Renal pelvis (tissue), 4 donors: ENCODE results near the gene TMEM97. TPM values are rescaled to one million over a fixed set of nuclear protein-coding genes. Genes with fewer than 3 reads are reported as not detected.

Experiments
- DNase-seq: peaks from one replicate; pipeline ENCODE4 v3.0.0-alpha.2; 2013
- polyA plus RNA-seq, 3 donors: library from polyadenylated mRNA; unstranded; fragments of 120-200 nt; gene quantifications; one replicate each; pipeline ENCODE4 v1.2.1, GENCODE V29; 2013; ENCODE audit not compliant: insufficient read length in 3 of 3

TMEM97 gene
- polyA plus RNA-seq, 3 donors = 53.6 to 62.3 (median 54.4) TPM

DNA sequence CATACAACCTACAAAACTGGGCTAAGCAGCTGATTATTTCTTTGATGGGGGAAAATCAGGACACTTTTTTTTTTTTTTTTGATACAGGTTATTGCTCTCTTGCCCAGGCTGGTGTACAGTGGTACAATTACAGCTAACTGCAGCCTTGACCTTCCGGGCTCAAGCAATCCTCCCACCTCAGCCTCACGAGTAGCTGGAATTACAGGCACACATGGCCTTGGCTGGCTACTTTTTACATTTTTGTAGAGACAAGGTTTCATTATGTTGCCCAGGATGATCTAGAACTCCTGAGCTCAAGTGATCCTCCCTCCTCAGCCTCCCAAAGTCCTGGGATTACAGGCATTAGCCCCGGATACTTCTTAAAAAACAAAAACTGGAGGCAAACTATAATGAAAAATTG is 20.6 kb upstream of the TMEM97 start:
- DNase-seq = no peak

DNA sequence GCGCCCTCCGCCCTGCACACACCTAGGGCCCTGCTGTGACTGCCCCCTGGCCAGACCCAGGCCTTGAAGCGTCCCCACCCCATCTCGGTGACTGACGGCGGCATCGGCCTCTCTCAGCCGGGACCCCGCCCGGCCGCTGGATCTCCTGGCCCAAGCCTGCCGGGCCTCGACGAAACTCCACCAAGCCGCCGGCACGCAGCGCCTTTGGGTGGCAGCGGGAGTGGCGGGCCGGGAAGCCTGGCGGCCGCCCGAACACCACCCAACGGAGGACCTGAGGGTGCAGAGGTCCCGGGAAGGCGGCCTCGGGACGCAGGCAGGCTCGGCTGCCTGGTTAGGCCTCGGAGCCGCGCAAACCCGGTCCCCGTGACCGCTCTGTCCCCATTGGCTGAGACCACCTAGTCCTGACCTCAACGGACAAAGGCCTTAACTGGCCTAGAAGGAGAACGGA is 12.0 kb upstream of the TMEM97 start:
- no peak for DNase-seq

DNA sequence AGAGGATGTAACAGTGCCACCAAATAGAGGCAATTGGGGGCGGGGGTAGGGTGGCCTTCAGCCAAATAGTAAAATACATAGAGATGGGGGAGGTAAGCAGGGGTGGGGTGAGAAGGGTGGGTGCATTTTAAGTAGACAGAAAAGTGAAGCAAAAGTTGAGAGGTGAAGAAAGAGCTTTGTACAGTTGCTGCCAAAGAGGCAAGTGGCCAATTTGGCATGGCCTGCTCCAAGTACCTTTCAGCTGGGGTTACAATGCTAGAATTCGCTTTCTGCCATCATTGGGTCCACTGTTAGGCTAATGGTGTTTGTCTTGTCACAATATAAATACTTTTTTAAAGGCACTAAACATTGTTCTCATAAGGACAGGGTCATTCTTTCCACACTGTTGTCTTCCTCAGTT is 5.2 kb upstream of the TMEM97 start:
- DNase-seq = no peak

DNA sequence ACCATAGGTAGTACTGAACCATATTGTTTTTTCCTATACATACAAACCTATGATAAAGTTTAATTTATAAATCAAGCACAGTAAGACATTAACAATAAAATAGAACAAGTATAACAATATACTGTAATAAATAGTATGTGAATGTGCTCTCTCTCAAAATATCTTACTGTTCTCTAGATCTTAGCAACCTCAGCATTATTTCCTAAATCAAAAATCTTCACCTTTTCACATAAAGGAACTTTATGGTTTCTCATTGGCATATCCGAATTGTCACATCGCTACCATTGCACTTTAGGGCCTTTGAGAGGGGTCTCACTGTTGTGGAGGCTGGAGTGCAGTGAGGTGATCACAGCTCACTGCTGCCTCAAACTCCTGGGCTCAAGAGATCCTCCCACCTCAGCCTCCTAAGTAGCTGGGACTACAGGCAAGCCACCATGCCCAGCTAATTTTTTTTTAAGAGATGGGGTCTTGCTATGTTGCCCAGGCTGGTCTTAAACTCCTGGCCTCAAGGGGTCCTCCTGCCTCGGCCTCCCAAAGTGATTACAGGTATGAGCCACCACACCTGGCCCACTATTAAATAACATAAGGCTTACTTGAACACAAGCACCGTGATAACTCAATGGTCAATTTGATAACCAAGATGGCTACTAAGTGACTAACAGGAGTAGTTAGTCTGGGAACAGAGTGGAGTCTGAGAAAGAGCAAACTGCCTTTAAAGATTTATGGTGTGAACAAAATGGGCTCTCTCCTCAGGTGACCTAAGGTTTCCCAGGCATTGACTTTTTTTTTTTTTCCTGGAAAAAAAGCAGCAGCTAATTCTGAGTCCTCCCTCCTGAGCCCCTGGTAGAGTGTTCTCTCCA is 2.9 kb upstream of the TMEM97 start:
- no peak for DNase-seq

DNA sequence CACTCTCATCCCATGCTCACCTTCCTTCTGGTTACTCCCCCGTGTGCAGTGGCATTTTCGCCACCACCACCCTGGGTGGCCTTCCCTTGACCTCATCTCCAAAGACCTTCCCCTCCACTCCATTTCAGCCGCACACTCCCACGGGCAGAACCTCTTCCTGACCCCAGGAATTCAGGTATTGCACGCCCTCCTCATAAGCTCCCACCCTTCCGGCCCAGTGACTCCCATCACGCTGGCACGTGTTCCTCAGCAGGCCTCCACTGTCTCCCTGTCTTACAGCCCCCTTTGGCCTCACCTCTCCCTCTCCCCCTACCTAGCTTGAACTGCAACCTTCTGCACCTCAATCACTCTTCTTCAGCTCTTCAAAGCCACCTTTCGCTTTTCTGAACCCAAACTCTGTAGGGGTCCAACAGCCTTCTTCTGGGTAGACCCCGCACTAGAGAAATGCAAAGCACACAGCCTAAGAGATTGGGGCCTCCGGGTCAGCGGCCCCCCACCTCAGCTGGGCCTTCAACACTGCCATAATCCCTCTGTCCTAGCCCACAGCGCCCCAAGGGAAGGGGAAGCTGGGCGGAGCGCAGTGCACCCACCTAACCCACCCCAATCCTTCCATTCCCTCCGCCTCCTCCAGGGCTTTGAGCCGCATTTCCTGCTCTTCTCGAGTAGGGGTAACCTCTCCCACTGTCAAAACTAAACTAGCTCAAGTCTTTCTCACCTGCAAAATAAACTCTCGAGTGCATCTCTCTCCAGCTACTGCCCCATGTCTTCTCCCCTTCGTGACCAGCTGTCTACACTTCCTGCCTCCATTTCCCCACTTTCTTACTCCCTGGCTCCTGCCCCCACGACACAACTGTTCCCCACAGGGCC is 1.7 kb upstream of the TMEM97 start:
- DNase-seq = no peak

DNA sequence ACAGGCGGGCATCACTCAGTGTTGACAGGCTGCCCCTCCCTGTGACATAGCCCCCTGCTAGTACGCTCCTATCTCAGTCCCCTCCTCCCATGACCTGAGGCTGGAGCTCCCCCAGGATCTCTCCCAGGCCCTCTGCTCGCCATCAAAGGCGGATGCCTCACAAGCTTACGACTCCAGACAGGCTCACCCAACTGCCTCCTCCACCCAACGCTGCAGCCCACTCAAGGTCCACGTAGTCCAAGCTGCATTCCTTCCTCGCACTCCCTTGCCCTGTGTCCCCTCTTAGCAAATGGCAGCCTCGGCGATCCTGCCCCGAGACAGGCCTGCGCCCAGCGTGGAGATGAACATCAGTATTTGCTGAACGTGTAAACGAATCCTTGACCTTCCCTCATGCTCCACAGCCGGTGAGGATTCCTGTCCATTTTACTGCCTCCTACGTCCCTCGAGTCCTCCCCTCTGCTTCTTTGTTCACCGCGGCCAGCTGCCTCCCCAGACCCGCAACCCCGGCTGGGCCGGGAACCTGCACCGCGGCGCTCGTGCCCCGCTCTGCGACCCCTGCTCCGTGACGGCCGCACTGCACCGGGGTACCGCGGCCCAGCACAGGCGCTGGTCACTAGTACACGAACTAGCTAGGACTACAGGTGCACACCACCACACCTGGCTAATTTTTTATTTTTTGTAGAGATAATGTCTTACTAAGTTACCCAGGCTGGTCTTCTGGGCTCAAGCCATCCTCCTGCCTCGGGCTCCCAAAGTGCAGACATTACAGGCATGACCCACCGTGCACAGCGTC is 838 bp upstream of the TMEM97 start:
- DNase-seq = no peak

DNA sequence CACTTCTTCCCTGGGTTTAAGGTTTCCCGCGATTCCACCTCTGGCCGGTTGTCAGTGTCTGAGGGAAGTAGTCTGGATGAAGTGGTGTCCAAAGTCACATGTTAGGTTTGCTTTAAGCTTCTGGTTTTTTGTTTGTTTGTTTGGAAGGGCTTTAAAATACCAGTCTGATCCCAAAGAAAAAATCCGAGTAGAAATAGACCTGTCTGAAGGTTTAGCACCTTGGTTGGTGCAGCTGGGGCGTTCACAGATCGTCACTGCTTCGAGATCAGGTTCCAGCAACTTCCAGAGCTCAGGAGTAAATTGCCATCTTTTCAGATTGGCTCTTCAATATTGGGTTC is 567 bp downstream of the TMEM97 start:
- no peak for DNase-seq

DNA sequence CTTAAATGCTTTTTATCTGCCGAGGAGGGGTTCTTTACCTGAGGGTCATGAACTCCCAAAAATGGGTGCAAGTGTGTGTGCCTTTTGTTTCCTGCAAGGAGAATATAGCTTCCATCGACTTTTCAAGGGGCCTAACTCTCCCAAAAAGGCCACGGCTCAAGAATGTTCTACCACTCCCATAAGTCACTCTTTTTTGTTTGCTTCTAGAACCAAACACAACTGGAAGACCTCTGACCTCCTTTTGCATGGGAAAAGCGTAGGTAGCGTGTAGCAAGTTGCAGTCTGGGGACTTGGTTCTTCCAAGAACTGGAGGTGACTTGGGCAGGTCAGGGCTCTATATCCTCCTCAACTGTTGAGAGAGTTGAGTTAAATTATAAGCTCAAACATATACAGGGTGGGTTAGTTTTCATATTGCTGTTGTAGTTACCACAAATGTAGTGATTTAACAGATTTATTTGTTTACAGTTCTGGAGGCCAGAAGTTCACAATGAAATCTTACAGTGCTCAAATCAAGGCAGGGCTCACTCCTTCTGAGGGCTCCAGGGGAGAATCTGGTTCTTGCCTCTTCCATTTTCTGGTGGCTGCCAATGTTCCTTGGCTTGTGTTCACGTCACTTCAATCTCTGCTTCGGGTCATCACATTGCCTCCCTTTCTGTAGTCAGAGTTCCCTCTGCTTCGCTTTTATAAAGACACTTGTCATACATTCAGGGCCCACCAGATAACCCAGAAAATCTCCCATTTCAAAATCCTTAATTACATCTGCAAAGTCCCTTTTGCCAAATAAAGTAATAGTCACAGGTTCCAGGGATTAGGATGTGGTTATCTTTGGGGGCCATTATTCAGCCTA is 1.4 kb downstream of the TMEM97 start:
- DNase-seq = no peak

DNA sequence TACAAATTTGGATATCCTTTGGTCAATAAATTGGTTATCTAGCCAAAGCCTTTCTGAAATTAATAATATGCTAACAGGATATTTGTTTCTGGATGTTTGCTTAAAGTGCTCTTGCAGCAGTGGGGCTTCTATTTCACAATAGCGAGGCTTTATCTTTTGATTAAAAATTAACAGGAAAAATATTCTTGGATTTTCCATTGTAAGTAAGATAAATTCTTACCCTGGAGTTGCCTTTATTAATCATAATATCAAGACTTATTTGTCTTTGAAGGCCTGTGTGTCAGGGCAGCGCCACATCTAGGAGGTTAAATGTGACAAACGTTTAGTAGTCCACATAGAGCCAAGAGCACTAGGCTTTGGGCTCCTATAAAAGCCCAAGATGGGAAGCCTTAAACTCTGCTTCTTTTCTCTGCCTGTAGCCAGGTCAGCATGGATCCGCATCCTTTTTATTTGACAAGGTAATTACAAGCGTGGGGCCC is 5.3 kb downstream of the TMEM97 start:
- DNase-seq = no peak

DNA sequence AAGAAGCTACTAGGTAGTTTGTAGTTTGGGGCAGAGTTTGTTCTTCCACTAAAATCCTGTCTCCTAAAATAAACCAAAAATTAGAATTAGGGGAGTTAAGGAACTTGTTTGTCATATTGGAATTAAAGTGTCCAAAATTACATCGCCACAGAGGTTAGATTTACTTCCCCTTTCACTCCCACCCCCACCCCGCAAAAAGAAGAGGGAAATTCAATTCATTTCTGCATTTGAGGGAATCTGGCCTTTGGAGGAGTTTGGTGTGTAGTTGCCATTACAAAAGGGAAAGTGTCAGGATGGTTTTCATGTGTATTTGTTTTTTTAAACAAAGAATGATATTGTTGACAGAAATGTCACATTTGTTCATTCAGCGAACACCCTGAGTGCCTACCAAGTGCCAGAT is 5.8 kb downstream of the TMEM97 start:
- DNase-seq = no peak

DNA sequence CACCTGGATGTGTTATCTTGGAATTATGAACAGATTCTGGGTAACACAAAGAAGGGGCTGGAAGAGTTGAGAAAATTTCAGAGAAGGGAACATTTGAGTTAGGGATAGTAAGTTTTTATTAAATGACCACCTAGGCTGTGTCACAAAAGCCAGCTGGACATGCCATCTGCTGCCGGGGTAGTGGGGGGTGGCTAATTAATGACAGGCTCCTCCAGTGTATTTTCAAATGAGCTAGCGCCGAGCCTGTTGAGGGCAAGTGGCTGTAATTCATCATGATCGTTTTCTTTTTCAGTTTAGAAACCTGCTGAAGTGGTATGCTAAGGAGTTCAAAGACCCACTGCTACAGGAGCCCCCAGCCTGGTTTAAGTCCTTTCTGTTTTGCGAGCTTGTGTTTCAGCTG is 6.2 kb downstream of the TMEM97 start:
- DNase-seq = no peak

DNA sequence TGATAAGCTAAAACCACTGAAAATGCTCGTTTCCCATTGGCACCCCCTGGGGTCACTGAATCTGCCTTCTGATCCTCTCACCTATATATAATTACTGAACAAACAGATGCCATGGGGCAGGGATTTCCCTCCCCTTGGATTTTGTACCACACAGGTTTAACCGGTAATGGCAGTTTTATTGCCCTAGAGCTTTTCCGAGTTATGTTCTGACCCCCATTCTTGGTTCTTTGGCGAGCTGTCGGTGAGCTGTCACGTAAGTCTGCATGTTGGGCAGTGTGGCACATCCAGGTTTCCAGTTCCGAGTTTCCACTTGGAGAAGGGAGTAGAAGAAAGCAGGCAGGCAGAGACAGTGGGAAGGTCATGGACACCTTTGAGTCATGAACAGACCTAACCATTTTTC is 7.1 kb downstream of the TMEM97 start:
- DNase-seq = no peak

DNA sequence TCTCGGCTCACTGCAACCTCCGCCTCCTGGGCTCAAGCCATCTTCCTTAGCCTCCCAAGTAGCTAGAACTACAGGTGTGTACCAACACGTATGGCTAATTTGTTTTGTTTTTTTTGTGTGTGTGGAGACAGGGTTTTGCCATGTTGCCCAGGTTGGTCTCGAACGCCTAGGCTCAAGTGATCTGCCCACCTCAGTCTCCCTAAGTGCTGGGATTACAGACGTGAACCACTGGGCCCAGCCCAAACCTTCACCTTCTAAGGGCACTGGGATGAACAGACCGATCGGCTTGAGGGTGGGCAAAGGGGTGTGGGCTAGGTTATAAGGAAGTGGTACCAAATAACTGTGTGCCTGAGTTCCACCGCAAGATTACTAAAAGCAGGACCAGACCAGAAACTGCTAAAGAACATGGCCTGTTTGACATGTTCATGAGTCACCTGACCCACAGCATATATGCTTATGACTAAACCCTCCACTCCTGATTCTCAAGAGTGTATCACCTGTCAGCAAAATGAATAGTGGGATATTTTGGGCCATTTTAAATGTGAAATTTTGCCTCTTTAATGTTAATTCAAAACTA is 8.1 kb downstream of the TMEM97 start:
- DNase-seq = no peak

DNA sequence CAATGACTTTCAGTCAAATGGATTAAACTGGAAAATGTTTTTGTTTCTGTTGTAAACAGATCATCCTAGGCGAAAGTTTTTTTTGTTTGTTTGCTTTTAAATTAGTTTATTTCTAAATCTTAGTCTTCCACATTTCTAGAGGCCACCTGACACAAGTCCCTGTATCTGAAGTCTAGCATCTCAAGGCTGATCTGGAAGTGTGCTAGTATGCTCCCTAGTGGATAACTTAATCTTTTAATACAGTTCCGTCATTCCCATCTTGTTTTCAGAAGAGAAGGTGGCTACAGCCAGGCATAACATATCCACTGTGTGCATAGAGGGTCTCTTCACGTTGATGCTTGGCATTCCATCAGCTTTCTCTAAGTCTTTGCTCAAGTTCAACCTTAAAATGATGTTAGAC is 8.7 kb downstream of the TMEM97 start:
- DNase-seq = no peak

DNA sequence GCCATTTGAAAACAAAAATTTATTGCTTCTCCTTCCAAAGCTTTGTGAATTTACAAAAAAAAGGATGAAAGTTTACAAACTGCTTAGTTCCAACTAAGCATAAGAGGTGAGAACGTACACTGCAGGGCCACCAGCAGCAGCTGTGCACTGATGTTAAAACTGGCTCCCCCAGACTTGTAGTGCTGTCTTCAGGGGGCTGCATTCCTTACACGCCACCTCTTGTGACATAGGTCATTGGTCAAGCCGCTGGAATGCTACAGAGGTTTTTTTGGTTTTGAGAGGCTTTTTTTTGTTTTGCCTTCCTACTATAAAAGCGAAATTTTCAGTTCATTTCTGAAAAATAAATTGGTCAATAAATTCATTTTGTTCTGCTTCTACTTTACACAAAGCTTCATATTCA is 9.3 kb downstream of the TMEM97 start:
- no peak for DNase-seq

DNA sequence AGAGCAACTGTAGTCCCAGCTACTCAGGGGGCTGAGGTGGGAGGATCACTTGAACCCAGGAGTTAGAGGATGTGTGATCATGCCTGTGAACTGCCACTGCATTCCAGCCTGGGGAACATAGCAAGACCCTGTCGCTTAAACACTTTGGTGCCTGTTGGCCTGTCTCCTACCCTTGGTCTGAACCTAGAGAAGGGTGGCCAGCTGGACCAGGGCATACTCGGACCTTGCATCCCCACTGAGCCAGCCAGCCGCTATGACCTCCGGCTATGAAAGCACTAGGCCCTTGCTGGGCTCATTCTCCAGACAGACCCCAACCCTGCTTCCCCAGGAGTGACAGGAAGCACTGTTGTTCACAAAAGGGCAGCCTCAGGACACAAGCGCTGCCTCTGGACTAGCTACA is 11.7 kb downstream of the TMEM97 start:
- DNase-seq = no peak

DNA sequence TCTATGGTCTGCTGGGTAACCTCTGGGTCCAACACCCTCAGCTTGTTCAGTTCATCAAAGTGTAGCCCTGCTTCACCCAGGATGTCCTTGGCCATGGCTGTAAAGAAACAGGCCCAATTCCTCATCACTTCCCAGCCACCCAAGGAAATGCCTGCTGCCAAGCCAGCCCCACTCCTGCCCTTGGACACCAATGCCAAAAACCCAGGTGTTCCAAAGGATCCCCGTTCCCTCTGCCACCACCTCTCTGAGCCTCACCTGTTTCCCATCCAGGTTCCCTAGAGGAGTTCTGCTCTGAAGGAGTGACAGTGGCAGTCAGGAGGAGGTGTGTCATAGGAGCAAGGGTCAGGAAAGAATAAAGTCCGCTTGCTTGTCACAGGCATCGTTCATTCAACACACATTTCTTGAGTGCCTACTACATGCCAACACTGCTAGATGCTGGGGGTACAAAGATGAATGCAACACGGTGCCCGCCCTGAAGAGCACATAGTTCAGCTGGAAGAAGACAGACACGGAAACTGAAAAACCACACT is 13.0 kb downstream of the TMEM97 start:
- no peak for DNase-seq

DNA sequence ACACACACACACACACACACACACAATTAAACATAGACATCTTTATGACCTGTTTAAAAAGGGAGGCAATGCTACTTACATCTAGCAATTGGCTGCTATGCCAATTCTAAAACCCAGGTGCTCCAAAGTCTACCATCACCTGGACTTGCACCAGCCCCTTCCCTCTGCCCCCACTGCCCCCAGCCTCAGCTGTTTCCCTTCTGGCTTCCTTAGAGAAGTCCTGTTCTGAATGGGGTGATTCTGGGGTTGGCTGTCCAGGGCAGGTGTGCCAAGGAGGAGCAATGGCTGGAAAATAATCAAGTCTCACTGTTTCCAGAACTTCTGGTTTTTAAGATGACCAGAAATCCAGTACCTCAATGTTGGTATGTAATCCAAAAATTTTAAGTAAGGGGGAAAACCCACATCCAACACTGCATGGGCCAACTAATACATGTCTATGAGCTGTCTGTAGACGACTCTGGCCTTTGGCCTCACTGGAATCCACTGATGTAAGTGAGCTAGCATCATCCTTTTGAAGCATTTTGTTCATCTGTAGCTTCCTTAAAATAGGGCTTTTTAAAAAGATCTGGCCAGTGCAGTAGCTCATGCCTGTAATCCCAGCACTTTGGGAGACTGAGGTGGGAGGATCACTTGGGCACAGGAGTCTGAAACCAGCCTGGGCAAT is 14.2 kb downstream of the TMEM97 start:
- no peak for DNase-seq

DNA sequence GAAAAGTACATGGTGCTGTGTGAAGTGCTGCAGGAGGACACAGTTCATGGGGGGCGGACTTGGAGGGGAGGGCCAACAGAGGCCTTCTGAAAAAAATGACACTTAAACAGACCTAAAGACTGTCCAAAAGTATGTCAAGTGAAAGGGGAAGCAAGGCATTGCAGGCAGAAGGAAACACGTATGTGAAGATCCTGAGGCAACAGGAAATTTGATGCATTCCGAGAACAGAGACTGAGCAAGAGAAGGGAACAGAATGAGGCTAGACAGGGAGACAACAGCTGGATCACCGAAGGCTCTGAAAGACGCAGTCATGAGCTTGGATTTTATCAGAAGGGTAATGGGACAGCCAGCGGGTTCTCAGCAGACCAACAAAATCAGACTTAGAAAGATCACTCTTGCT is 15.2 kb downstream of the TMEM97 start:
- no peak for DNase-seq

DNA sequence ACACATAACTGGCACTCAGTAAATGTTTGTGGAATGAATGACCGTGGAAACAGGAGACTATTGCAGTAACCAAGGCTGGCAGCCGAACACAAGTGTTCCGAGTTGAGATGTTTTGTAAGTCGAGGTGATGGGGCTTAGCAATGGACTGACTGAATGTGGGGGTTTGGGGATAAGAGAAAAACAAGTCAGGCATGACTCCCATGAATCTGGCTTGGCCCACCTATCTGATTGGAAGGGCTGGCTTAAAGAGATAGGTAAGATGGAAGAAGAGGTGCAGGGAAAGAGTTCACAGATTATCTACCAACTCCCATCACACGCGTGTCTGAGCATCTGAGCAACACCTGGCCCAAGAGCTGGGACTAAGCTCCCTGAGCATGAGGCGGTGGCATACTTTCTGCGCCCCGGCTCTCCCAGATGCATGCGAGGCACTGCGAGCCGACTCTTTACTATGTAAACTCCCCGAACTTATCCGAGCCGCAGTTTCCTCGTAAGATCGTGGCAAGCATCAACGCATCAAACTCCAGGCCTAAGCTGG is 15.7 kb downstream of the TMEM97 start:
- no peak for DNase-seq
